HG02571 (cell line): ENCODE measurements around the gene FOXP2.
A peak's percentile ranks its signal among the peaks of the same experiment; 100 is the strongest.
"Not testable (repeated sequence)": the region's sequence is repeated elsewhere in the genome, so short reads cannot be mapped to it uniquely, and the experiment has no call there.

Experiments used
- ATAC-seq: cut with Tn5 transposase; IDR thresholded peaks from one replicate; pipeline ENCODE4 v1.9.1; 2021; ENCODE audit warnings: mild to moderate bottlenecking, moderate library complexity; ENCODE audit not compliant: unreplicated experiment

Gene FOXP2

GRCh38 chr7:114488696-114489095 lies 74.1 kb downstream of the FOXP2 start:
- no peak for ATAC-seq

- not testable (repeated sequence) for ATAC-seq
These were observed 82.9 kb downstream of the FOXP2 start for GRCh38 chr7:114497491-114497890.

GRCh38 chr7:114502454-114503254 lies 88.0 kb downstream of the FOXP2 start:
- ATAC-seq: no peak

GRCh38 chr7:114504586-114504985 lies 90.0 kb downstream of the FOXP2 start:
- no peak for ATAC-seq

- ATAC-seq: no peak
These were observed 92.8 kb downstream of the FOXP2 start for GRCh38 chr7:114507381-114507780.

GRCh38 chr7:114508086-114508485 lies 93.5 kb downstream of the FOXP2 start:
- no peak for ATAC-seq

GRCh38 chr7:114510824-114511223 lies 96.2 kb downstream of the FOXP2 start:
- not testable (repeated sequence) for ATAC-seq

- ATAC-seq: no peak
These were observed 104.6 kb downstream of the FOXP2 start for GRCh38 chr7:114519240-114519639.

GRCh38 chr7:114522081-114522480 lies 107.5 kb downstream of the FOXP2 start:
- no peak for ATAC-seq

- ATAC-seq: no peak
These were observed 113.0 kb downstream of the FOXP2 start for GRCh38 chr7:114527589-114527988.

GRCh38 chr7:114530057-114530611 lies 115.5 kb downstream of the FOXP2 start:
- no peak for ATAC-seq

GRCh38 chr7:114531326-114531725 lies 116.7 kb downstream of the FOXP2 start:
- no peak for ATAC-seq

GRCh38 chr7:114533131-114533530 lies 118.5 kb downstream of the FOXP2 start:
- no peak for ATAC-seq

GRCh38 chr7:114534953-114535352 lies 120.3 kb downstream of the FOXP2 start:
- ATAC-seq: no peak

GRCh38 chr7:114539575-114539974 lies 125.0 kb downstream of the FOXP2 start:
- no peak for ATAC-seq

GRCh38 chr7:114540291-114540690 lies 125.7 kb downstream of the FOXP2 start:
- ATAC-seq: no peak

- ATAC-seq: not testable (repeated sequence)
These were observed 132.7 kb downstream of the FOXP2 start for GRCh38 chr7:114547346-114547745.

- ATAC-seq: no peak
These were observed 133.7 kb downstream of the FOXP2 start for GRCh38 chr7:114548081-114548980.

GRCh38 chr7:114554781-114555537 lies 140.3 kb downstream of the FOXP2 start:
- peak; percentile 83 for ATAC-seq

GRCh38 chr7:114567416-114567815 lies 152.8 kb downstream of the FOXP2 start:
- ATAC-seq: no peak

- no peak for ATAC-seq
These were observed 154.6 kb downstream of the FOXP2 start for GRCh38 chr7:114569220-114569619.
